ENCODE results near the gene CCER1. TPM values are rescaled to one million over a fixed set of nuclear protein-coding genes. Genes with fewer than 3 reads are reported as not detected.

The CCER1 gene
- total and polyA plus RNA-seq, 12 donors, result not detected

- Histone ChIP-seq H3K27ac (no peak overlapping the region), H3K4me1 (replicated peaks in 1 of 2) (no peaks in the 10 kb centered on the region), H3K27me3 (no peaks in the 10 kb centered on the region), H3K4me3 (no peak overlapping the region), H3K36me3 (replicated peaks in 1 of 2) (no peaks in the 10 kb centered on the region), H3K9me3 (replicated peaks in 1 of 3) (no peaks in the 10 kb centered on the region)
- no peak for DNase-seq
- no peak for TF ChIP-seq POLR2A (IDR thresholded peaks at IDR 0.05)
- TF ChIP-seq, protein P1, sequence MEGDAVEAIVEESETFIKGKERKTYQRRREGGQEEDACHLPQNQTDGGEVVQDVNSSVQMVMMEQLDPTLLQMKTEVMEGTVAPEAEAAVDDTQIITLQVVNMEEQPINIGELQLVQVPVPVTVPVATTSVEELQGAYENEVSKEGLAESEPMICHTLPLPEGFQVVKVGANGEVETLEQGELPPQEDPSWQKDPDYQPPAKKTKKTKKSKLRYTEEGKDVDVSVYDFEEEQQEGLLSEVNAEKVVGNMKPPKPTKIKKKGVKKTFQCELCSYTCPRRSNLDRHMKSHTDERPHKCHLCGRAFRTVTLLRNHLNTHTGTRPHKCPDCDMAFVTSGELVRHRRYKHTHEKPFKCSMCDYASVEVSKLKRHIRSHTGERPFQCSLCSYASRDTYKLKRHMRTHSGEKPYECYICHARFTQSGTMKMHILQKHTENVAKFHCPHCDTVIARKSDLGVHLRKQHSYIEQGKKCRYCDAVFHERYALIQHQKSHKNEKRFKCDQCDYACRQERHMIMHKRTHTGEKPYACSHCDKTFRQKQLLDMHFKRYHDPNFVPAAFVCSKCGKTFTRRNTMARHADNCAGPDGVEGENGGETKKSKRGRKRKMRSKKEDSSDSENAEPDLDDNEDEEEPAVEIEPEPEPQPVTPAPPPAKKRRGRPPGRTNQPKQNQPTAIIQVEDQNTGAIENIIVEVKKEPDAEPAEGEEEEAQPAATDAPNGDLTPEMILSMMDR (IDR thresholded peaks at IDR 0.05), result no peak
- WGBS, 4 donors, result 69 to 76% (median 72%) methylated on average over 5 to 6 of the region's 6 CpGs
- intact Hi-C loops (cut with DNase I), result no loop called here
Measured at GRCh38 chr12:90938451-90938850, 16.5 kb downstream of the CCER1 start.

- Histone ChIP-seq H3K4me1 (replicated peaks in 1 of 2) (no peaks in the 10 kb centered on the region), H3K9me3 (replicated peaks in 1 of 3) (no peaks in the 10 kb centered on the region), H3K4me3 (no peak overlapping the region), H3K27me3 (no peaks in the 10 kb centered on the region), H3K36me3 (replicated peaks in 1 of 2) (no peaks in the 10 kb centered on the region), H3K27ac (no peak overlapping the region)
- no peak for TF ChIP-seq POLR2A (IDR thresholded peaks at IDR 0.05)
- TF ChIP-seq, protein P1 (IDR thresholded peaks at IDR 0.05), result no peak
- DNase-seq, result no peak
- 57 to 66% (median 61%) methylated on average over 2 of the region's 2 CpGs for WGBS, 4 donors
- intact Hi-C loops (cut with DNase I), result no loop called here
Measured at GRCh38 chr12:90937651-90938050, 17.3 kb downstream of the CCER1 start.

DNA sequence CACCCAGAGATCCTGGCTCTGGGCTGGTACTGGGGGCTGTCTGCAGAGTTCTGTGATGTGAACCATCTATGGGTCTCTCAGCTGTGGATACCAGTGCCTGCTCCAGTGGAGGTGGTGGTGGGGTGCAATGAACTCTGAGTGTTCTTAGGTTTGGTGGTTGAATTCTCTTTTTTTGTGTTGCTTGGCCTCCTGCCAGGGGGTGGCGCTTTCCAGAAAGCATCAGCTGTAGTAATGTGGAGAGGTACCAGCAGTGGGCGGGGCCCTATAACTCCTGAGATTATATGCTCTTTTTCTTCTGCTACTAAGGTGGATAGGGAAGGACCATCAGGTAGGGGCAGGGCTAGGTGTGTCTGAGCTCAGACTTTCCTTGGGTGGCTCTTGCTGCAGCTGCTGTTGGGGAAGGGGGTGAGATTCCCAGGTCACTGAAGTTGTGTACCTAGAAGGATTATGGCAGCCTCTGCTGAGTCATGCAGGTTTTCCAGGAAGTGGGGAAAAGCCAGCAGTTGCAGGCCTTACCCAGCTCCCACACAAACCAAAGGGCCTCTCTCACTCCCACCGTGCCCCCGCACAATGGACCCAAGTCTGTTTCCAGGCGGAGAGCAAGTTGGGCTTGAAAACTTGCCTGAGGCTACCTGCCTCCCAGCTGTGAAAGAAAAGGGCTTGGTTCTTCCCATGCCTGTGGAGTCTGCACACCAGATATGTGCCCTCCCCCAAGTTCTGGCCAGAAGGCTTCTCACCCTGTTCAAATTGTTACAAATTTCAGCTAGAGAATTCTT, 18.6 kb downstream of the CCER1 start:
- DNase-seq, result no peak
- no peak overlapping the region for H3K4me3 ChIP-seq
- TF ChIP-seq, protein P1 (IDR thresholded peaks at IDR 0.05), result no peak
- TF ChIP-seq POLR2A (IDR thresholded peaks at IDR 0.05), result no peak
- 80 to 98% (median 95%) methylated on average over 3 to 5 of the region's 5 CpGs for WGBS, 4 donors
- H3K27me3 ChIP-seq, result no peaks in the 10 kb centered on the region
- no peaks in the 10 kb centered on the region for H3K4me1 ChIP-seq (replicated peaks in 1 of 2)
- H3K27ac ChIP-seq, result no peak overlapping the region
- no peaks in the 10 kb centered on the region for H3K9me3 ChIP-seq (replicated peaks in 1 of 3)
- intact Hi-C loops (cut with DNase I), result no loop called here
- no peaks in the 10 kb centered on the region for H3K36me3 ChIP-seq (replicated peaks in 1 of 2)

- Histone ChIP-seq H3K4me1 (replicated peaks in 1 of 2) (peaks cover 6 to 17% of the 10 kb centered on the region in 2 donors), H3K9me3 (replicated peaks in 1 of 3) (no peaks in the 10 kb centered on the region), H3K27me3 (no peaks in the 10 kb centered on the region), H3K4me3 (no peak overlapping the region), H3K36me3 (replicated peaks in 1 of 2) (no peaks in the 10 kb centered on the region), H3K27ac (no peak overlapping the region)
- no peak for DNase-seq
- WGBS, 4 donors, result 64 to 74% (median 71%) methylated on average over 5 of the region's 5 CpGs
- TF ChIP-seq POLR2A (IDR thresholded peaks at IDR 0.05), result no peak
- TF ChIP-seq, protein P1 (IDR thresholded peaks at IDR 0.05), result no peak
- intact Hi-C loops (cut with DNase I), result no loop called here
Measured at GRCh38 chr12:90925562-90925961, 29.4 kb downstream of the CCER1 start.

Measured in adrenal gland (tissue), 12 donors.